Motor neuron (in vitro differentiated cells): ENCODE measurements around the gene PCID2. TPM values are rescaled to one million over a fixed set of nuclear protein-coding genes. Genes with fewer than 3 reads are reported as not detected.

Experiments
- ATAC-seq, 8 experiments: fragments of 200-7000 bp; cut with Tn5 transposase; replicated peaks in 6 of 8; 2 replicates each; pipeline ENCODE4 v1.8.0; 2021; ENCODE audit warnings: mild to moderate bottlenecking in 8 of 8, moderate library complexity in 8 of 8
- H3K27ac ChIP-seq, 2 donors: fragments of 250-450 bp; sonication (Bioruptor Pico); 2 replicates each; pipeline ENCODE4 v1.9.0; 2021; ENCODE audit warnings: antibody characterized with exemption in 2 of 2, mild to moderate bottlenecking in 2 of 2, moderate library complexity in 1 of 2
- H3K4me1 ChIP-seq, 2 donors: fragments of 250-450 bp; sonication (Bioruptor Pico); replicated peaks in 1 of 2; 2 replicates each; pipeline ENCODE4 v1.6.1; 2021; ENCODE audit warnings: antibody characterized with exemption in 2 of 2, mild to moderate bottlenecking in 2 of 2, moderate library complexity in 1 of 2
- H3K4me3 ChIP-seq, 5 donors: fragments of 250-450 bp; sonication (Bioruptor Pico); 2 replicates each; pipeline ENCODE4 v1.9.0; 2021; ENCODE audit warnings: antibody characterized with exemption in 5 of 5, mild to moderate bottlenecking in 5 of 5, moderate library complexity in 4 of 5
- WGBS, 10 experiments: fragments of 450-650 bp; shearing (Covaris generic); methylation state at CpG; one replicate each; pipeline ENCODE4 v1.0.0; 2022; 5-methylcytosine and 5-hydroxymethylcytosine counted together
- in situ Hi-C, 9 experiments: fragments of 400-800 bp; cut with MboI; loops; one replicate each; pipeline ENCODE4 v1.15.0; 2021; ENCODE audit warnings: low sequenced_read_pairs in 9 of 9, low pct_unique_long_range_greater_than_20kb in 2 of 9; ENCODE audit not compliant: unreplicated experiment in 9 of 9
- total RNA-seq, 8 experiments: library from RNA; unstranded; fragments of 300-600 nt; gene quantifications; 2 replicates each; pipeline versions ENCODE4 v1.2.3 to v1.2.4, GENCODE V29; 2022

PCID2 gene
- total RNA-seq, 8 experiments from 2014 or later = 24.8 to 89.9 (median 36.3) TPM

DNA sequence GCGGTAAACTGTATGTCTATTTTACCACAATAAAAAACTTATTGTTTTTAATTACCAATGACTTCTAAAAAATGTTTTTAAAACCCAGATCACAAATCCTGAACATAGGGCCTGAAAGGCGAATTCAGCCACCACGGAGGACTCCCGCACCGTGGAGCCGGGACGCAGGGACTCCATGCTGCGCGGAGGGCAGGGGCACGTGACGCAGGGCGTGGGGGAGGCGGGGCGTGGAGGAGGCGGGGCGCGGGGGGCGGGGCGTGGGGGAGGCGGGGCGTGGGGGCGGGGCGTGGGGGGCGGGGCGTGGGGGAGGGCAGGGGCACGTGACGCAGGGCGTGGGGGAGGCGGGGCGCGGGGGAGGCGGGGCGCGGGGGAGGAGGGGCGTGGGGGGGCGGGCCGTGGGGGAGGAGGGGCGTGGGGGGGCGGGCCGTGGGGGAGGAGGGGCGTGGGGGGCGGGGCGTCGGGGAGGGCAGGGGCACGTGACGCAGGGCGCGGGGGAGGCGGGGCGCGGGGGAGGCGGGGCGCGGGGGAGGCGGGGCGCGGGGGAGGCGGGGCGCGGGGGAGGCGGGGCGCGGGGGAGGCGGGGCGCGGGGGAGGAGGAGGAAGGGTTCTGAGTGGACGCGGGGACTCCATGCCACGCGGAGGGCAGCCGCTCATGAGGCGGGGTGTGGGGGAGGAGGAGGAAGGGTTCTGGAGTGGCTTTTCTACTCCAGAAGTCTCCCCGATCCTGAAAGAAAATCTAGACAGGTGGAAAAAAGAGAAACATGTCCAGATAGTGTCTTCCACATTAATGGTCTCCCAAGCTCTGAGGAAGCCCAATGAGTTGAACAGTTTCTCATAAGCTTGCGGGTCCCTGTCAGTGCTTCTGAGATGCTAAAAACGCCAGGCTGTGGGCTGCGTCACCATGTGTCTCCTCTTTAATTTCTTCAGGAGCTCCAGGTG is 54.4 kb downstream of the PCID2 start:
- Histone ChIP-seq H3K27ac (peak overlapping the region in 1 of 2 donors; percentile 83), H3K4me1 (peaks cover 3 to 17% of the 10 kb centered on the region in 2 donors), H3K4me3 (peak overlapping the region; percentile 23 to 36 (median 30))
- in situ Hi-C loops = no loop called here
- WGBS, 10 experiments = 0 to 40% (median 20%) methylated on average over 1 of the region's 76 CpGs; no CpG with 5 or more reads in 6 of the 10 experiments
- peak; percentile 47 to 82 (median 76) for ATAC-seq

- in situ Hi-C loops = no loop called here
- WGBS, 10 experiments = 0 to 70% (median 31%) methylated on average over 1 to 12 of the region's 60 CpGs
Measured at GRCh38 chr13:113152984-113153809, 55.3 kb downstream of the PCID2 start.

DNA sequence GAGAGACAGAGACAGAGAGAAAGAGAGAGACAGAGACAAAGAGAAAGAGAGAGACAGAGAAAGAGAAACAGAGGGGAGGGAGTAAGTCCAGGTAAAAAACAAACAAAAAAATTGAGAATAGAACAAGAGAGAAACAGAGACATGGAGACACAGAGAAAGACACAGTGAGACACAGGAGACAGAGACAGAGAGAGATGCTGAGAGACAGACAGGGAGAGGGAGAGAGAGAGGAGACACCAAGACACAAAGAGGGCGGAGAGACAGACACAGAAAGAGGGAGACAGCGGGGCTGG is 55.8 kb downstream of the PCID2 start:
- Histone ChIP-seq H3K4me3 (no peak overlapping the region), H3K4me1 (peaks cover 3 to 17% of the 10 kb centered on the region in 2 donors), H3K27ac (no peak overlapping the region)
- in situ Hi-C loops = no loop called here
- WGBS, 10 experiments = 30 to 100% (median 46%) methylated on average over 1 to 2 of the region's 2 CpGs; no CpG with 5 or more reads in 2 of the 10 experiments
- peak in 2 of 8 experiments; percentile 9 to 18 for ATAC-seq

More at GRCh38 chr13:113152984-113153809, 55.3 kb downstream of the PCID2 start:
- H3K4me1 ChIP-seq = peaks cover 3 to 17% of the 10 kb centered on the region in 2 donors
- H3K4me3 ChIP-seq = peak overlapping the region; percentile 21 to 36 (median 30)
- ATAC-seq = peak; percentile 11 to 74 (median 68)
- peak overlapping the region in 1 of 2 donors; percentile 83 for H3K27ac ChIP-seq

DNA sequence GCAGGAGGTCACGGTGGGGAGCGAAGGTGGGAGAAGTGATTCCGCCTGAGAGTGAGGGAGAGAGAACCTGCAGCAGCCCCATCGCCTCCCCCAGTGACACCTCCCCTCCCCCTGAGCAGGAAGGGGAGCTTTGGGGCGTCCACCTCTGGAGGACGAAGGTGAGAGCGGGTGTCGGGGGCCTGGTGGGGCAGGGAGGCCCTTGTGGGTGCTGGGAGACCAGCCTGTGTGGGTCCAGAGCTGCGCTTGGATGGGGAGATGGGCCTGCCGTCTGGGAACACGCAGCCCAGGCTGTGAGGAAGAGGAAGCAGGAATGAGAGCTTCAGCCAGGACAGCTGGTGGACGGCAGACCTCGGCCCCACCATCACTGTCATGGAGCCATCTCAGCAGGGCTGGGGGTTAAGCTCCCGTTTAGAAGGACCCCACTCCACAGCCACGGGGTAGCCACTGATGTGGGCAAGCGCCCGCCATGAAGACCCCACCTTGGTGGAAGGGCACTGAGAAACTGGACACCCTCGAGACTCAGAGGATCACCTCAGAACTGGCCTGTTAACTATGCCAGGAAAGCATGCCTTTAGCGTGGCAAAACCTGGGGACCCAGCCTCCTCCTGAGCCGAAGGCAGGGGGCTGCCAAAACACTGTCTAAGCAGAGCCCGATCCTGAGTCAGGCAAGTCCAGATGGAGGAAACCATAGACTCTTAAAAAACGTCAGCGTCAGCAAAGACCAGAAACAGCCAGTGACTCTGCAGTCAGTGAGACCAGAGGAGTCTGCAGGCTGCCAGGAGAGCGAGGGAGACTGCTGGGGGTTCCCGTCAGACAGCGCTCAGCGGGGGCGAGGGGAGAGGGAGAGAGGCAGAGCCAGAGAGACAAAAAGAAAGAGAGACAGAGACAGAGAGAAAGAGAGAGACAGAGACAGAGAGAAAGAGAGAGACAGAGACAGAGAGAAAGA is 56.5 kb downstream of the PCID2 start:
- ATAC-seq = peak in 4 of 8 experiments; percentile 2 to 41 (median 10)
- H3K4me1 ChIP-seq = peaks cover 3 to 17% of the 10 kb centered on the region in 2 donors

GRCh38 chr13:113150550-113151365 is 57.7 kb downstream of the PCID2 start:
- Histone ChIP-seq H3K27ac (no peak overlapping the region), H3K4me1 (peaks cover 3 to 17% of the 10 kb centered on the region in 2 donors), H3K4me3 (no peak overlapping the region)
- no peak for ATAC-seq
- 40 to 90% (median 80%) methylated on average over 1 to 4 of the region's 31 CpGs; no CpG with 5 or more reads in 3 of the 10 experiments for WGBS, 10 experiments
- in situ Hi-C loops = no loop called here

More for the DNA sequence above, 56.5 kb downstream of the PCID2 start:
- in situ Hi-C loops = no loop called here
- H3K4me3 ChIP-seq = no peak overlapping the region
- no peak overlapping the region for H3K27ac ChIP-seq
- 12 to 78% (median 51%) methylated on average over 2 to 9 of the region's 28 CpGs; no CpG with 5 or more reads in 2 of the 10 experiments for WGBS, 10 experiments

GRCh38 chr13:113149711-113150549 is 58.5 kb downstream of the PCID2 start:
- Histone ChIP-seq H3K4me1 (peaks cover 3 to 17% of the 10 kb centered on the region in 2 donors), H3K4me3 (no peak overlapping the region), H3K27ac (no peak overlapping the region)
- WGBS, 10 experiments = 76 to 100% (median 81%) methylated on average over 1 to 9 of the region's 26 CpGs; no CpG with 5 or more reads in 6 of the 10 experiments
- in situ Hi-C loops = no loop called here
- ATAC-seq = no peak

DNA sequence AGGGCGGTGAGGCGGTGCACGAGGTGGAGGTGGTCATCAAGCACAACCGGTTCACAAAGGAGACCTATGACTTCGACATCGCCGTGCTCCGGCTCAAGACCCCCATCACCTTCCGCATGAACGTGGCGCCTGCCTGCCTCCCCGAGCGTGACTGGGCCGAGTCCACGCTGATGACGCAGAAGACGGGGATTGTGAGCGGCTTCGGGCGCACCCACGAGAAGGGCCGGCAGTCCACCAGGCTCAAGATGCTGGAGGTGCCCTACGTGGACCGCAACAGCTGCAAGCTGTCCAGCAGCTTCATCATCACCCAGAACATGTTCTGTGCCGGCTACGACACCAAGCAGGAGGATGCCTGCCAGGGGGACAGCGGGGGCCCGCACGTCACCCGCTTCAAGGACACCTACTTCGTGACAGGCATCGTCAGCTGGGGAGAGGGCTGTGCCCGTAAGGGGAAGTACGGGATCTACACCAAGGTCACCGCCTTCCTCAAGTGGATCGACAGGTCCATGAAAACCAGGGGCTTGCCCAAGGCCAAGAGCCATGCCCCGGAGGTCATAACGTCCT is 59.4 kb downstream of the PCID2 start:
- Histone ChIP-seq H3K4me1 (peaks cover 0 to 11% of the 10 kb centered on the region in 2 donors), H3K4me3 (no peak overlapping the region), H3K27ac (no peak overlapping the region)
- 50 to 95% (median 94%) methylated on average over 1 to 26 of the region's 38 CpGs; no CpG with 5 or more reads in 5 of the 10 experiments for WGBS, 10 experiments
- in situ Hi-C loops = no loop called here
- no peak for ATAC-seq

GRCh38 chr13:113148407-113148806 is 60.1 kb downstream of the PCID2 start:
- in situ Hi-C loops = no loop called here
- WGBS, 10 experiments = 44 to 100% (median 87%) methylated on average over 2 to 8 of the region's 13 CpGs; no CpG with 5 or more reads in 2 of the 10 experiments
- no peak overlapping the region for H3K4me3 ChIP-seq
- ATAC-seq = no peak
- H3K27ac ChIP-seq = no peak overlapping the region
- H3K4me1 ChIP-seq = peaks cover 0 to 11% of the 10 kb centered on the region in 2 donors

- Histone ChIP-seq H3K4me3 (no peak overlapping the region), H3K4me1 (peaks cover 0 to under 1% of the 10 kb centered on the region in 2 donors), H3K27ac (no peak overlapping the region)
- 44 to 80% (median 50%) methylated on average over 1 to 4 of the region's 8 CpGs; no CpG with 5 or more reads in 7 of the 10 experiments for WGBS, 10 experiments
- in situ Hi-C loops = no loop called here
- ATAC-seq = no peak
Measured at GRCh38 chr13:113147206-113147605, 61.3 kb downstream of the PCID2 start.

DNA sequence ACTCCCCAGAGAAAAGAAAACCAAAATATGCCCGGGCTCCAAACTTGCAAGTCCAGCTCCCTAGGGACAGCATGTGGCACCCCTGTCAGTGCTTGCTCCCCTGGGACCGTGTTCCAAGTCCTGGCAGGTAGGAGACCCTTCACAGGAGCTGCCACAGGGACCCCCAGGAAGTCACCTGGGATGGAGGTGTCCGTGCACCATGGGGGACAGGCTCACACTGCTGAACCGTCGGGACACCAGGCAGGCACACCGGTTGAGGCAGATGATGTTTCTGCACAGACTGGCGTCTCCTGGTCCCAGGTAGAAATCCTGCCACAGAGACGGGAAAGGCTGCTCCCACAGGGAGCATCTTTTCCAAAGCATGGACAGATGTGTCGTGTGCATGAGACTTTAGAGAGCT is 61.7 kb downstream of the PCID2 start:
- H3K4me3 ChIP-seq = no peak overlapping the region
- H3K27ac ChIP-seq = no peak overlapping the region
- no peak for ATAC-seq
- WGBS, 10 experiments = 20 to 100% (median 79%) methylated on average over 1 to 5 of the region's 9 CpGs; no CpG with 5 or more reads in 4 of the 10 experiments
- in situ Hi-C loops = no loop called here
- H3K4me1 ChIP-seq = no peaks in the 10 kb centered on the region
